HUES6 (cell line): Measurements from ENCODE around the gene SUPT7L.
"Not testable (repeated sequence)": the region's sequence is repeated elsewhere in the genome, so short reads cannot be mapped to it uniquely, and the experiment has no call there.

Experiments
- H3K27ac ChIP-seq: 2 replicates; pipeline ENCODE4 v1.7.0; 2013; ENCODE audit warnings: low read depth, mild to moderate bottlenecking, low read length, inconsistent platforms
- H3K27me3 ChIP-seq: 2 replicates; pipeline ENCODE4 v1.6.1; 2013; ENCODE audit warnings: low read length; ENCODE audit not compliant: control insufficient read depth, insufficient read depth
- H3K36me3 ChIP-seq: 2 replicates; pipeline ENCODE4 v1.6.1; 2013; ENCODE audit warnings: low read length; ENCODE audit not compliant: control insufficient read depth, insufficient read depth
- H3K4me1 ChIP-seq: 2 replicates; pipeline ENCODE4 v1.6.1; 2013; ENCODE audit warnings: low read length; ENCODE audit not compliant: control insufficient read depth, insufficient read depth
- H3K4me3 ChIP-seq: 2 replicates; pipeline ENCODE4 v1.5.1; 2013; ENCODE audit warnings: low read depth, low read length
- H3K9ac ChIP-seq: one replicate; pipeline ENCODE4 v1.6.1; 2013; ENCODE audit warnings: mild to moderate bottlenecking, low read length
- H3K9me3 ChIP-seq: 2 replicates; pipeline ENCODE4 v1.6.1; 2013; ENCODE audit warnings: low read depth, low read length; ENCODE audit not compliant: control insufficient read depth, insufficient read depth

SUPT7L gene

DNA sequence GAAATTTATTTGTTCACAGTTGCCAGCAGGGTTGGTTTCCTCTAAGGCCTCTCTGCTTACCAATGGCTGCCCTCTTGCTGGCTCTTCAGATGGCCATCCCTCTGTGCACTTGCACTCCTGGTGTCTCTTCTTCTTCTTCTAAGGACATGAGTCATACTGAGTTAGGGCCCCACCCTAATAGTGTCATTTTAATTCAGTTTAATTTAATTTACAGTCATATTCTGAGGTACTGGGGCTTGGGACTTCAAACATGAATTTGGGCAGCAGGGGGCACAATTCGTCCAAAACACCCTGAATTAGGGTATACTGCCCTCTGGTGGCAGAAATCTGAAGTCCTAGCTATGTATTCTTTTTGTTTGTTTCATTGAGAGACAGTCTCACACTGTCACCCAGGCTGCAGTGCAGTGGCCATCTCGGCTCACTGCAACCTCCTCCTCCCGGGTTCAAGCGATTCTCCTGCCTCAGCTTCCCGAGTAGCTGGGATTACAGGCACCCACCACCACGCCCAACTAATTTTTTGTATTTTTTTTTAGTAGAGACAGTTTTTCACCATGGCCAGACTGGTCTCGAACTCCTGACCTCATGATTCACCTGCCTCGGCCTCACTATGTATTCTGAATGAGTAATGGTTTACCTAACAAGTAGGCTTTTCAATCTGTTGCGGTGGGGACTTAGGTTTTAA, 20.1 kb upstream of the SUPT7L start:
- H3K27me3 ChIP-seq, result no peaks in the 10 kb centered on the region
- H3K9me3 ChIP-seq, result no peaks in the 10 kb centered on the region
- H3K36me3 ChIP-seq, result peaks cover 39% of the 10 kb centered on the region
- H3K4me3 ChIP-seq, result no peak overlapping the region
- H3K4me1 ChIP-seq, result no peaks in the 10 kb centered on the region
- H3K9ac ChIP-seq, result no peak overlapping the region
- H3K27ac ChIP-seq, result no peak overlapping the region

- not testable (repeated sequence) for H3K4me1 ChIP-seq, H3K27ac ChIP-seq, H3K9me3 ChIP-seq, H3K9ac ChIP-seq, H3K4me3 ChIP-seq, H3K27me3 ChIP-seq
- peaks cover 42% of the 10 kb centered on the region for H3K36me3 ChIP-seq
Observed at GRCh38 chr2:27682334-27682771, 18.9 kb upstream of the SUPT7L start.

- Histone ChIP-seq H3K27me3 (no peaks in the 10 kb centered on the region), H3K36me3 (peaks cover 47% of the 10 kb centered on the region), H3K9ac (no peak overlapping the region), H3K4me1 (no peaks in the 10 kb centered on the region), H3K4me3 (no peak overlapping the region), H3K9me3 (no peaks in the 10 kb centered on the region), H3K27ac (no peak overlapping the region)
Observed at GRCh38 chr2:27681841-27682240, 18.4 kb upstream of the SUPT7L start.

DNA sequence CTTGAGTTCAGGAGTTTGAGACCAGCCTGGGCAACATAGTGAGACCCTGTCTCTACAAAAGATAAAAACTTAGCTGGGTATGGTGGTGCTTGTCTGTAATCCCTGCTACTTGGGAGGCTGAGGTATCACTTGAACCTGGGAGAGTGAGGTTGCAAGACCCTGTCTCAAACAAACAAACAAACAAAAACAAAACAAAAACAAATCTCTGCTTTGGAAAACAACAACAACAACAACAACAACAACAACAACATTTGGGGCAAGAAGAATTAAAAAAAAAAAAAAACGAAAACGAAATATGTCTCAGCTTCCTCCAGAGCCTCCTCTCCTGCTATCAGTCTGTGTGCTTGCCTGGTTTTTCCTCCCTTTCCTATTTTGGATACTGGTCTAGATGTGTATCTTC, 17.2 kb upstream of the SUPT7L start:
- Histone ChIP-seq H3K9me3 (no peaks in the 10 kb centered on the region), H3K27ac (no peak overlapping the region), H3K4me1 (no peaks in the 10 kb centered on the region), H3K9ac (no peak overlapping the region), H3K36me3 (peaks cover 49% of the 10 kb centered on the region), H3K27me3 (no peaks in the 10 kb centered on the region), H3K4me3 (no peak overlapping the region)

DNA sequence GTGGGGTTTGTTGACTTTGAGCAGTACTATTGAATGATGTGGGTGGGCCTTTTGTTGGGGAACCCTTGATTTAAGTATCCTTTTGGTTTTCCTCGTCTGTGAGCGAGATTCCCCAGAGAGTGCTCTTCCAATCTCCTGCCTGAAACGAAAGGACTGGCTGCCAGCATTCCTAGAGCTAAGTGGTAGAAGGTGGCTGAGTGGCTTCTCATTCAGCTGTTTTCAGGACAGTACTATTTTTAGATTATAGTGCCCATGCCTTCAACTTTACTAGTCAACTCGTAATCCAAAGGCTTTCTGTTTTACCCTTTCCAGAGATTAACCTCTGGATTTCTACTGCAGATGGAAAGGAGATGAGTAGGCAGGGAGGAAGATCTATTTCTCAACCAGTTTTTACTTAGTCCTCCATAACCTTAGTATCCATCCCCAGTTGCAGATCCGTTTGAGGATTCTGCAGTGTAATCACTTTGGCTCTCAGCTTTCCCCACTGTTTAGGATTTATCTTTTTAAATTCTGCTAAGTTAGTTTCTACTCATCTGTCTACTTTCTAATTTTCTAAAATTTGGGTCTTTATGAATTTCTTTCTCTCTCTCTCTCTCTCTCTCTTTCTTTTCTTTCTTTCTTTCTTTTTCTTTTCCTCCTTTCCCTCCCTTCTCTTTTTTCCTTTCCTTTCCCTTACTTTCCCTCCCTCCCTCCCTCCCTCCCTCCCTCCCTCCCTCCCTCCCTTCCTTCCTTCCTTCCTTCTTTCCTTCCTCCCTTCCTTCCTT, 9.5 kb upstream of the SUPT7L start:
- Histone ChIP-seq H3K9me3 (no peaks in the 10 kb centered on the region), H3K27me3 (no peaks in the 10 kb centered on the region), H3K4me1 (no peaks in the 10 kb centered on the region), H3K36me3 (peaks cover 63% of the 10 kb centered on the region), H3K27ac (no peak overlapping the region), H3K4me3 (no peak overlapping the region), H3K9ac (no peak overlapping the region)

GRCh38 chr2:27671235-27671634, 7.8 kb upstream of the SUPT7L start:
- Histone ChIP-seq H3K27ac (no peak overlapping the region), H3K27me3 (no peaks in the 10 kb centered on the region), H3K9ac (no peak overlapping the region), H3K9me3 (no peaks in the 10 kb centered on the region), H3K4me1 (no peaks in the 10 kb centered on the region), H3K4me3 (no peak overlapping the region), H3K36me3 (peaks cover 60% of the 10 kb centered on the region)

GRCh38 chr2:27667446-27667845, 4.0 kb upstream of the SUPT7L start:
- H3K9ac ChIP-seq, result no peak overlapping the region
- peaks cover 3% of the 10 kb centered on the region; the same call in 1 of the 2 replicates for H3K4me1 ChIP-seq
- H3K4me3 ChIP-seq, result no peak overlapping the region
- no peaks in the 10 kb centered on the region for H3K27me3 ChIP-seq
- peaks cover 36% of the 10 kb centered on the region for H3K36me3 ChIP-seq
- H3K27ac ChIP-seq, result no peak overlapping the region
- no peaks in the 10 kb centered on the region for H3K9me3 ChIP-seq

DNA sequence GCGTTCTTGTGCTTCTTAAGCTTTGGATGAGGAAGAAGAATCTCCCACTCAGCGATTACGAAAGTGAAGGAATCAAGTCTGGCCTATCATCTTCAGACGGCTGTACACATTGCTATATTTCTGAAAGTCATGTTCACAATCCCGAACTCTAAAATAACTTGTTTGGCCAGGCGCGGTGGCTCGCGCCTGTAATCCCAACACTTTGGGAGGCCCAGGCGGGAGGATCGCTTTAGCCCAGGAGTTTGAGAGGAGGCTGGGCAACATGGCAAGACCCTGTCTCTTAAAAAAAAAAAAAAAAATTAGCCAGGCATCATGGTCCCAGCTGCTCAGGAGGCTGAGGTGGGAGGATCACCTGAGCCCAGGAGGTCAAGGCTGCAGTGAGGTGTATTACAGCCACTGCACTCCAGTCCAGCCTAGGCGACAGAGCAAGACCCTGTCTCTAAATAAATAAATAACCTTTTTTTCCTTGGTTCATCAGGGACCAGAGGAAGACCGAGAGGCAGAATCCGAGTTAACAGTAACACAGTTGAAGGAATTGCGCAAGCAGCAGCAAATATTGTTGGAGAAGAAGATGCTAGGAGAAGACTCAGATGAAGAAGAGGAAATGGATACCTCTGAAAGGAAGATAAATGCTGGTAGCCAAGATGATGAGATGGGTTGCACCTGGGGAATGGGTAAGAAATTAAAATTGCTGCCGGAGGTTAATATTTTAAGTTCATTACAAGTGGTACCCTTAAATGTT, 1.4 kb upstream of the SUPT7L start:
- peak overlapping the region; percentile 87 for H3K9ac ChIP-seq
- no peaks in the 10 kb centered on the region for H3K27me3 ChIP-seq
- peaks cover 4% of the 10 kb centered on the region; the same call in 1 of the 2 replicates for H3K4me1 ChIP-seq
- no peak overlapping the region for H3K27ac ChIP-seq
- no peaks in the 10 kb centered on the region for H3K9me3 ChIP-seq
- peak overlapping the region; percentile 89 for H3K4me3 ChIP-seq
- peaks cover 52% of the 10 kb centered on the region for H3K36me3 ChIP-seq

- Histone ChIP-seq H3K27me3 (no peaks in the 10 kb centered on the region), H3K9me3 (no peaks in the 10 kb centered on the region), H3K9ac (peak overlapping the region; percentile 87), H3K4me1 (peaks cover 4% of the 10 kb centered on the region; the same call in 1 of the 2 replicates), H3K27ac (peak overlapping the region; percentile 75; the same call in 1 of the 2 replicates), H3K36me3 (peaks cover 53% of the 10 kb centered on the region), H3K4me3 (peak overlapping the region; percentile 89)
Observed at GRCh38 chr2:27664154-27664574, 750 bp upstream of the SUPT7L start.

DNA sequence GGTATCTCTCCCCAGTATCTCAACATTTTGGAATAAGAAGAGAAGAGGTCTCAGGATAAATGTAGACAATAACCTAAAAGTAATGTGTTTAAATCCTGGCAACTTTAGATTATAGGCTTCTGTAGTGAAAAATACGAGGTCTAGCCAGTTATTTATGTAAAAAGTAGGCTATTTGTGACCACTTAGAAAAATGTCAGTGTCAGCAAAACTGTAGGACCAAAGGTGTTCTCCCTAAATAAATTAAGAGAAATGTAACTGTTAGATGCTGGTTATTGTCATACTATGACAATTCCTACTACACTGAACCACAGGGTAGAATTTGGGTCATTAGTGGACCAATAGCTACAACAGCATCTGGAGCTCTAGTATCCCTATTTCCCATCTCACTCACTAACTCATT, 2.0 kb downstream of the SUPT7L start:
- Histone ChIP-seq H3K9me3 (no peaks in the 10 kb centered on the region), H3K36me3 (peaks cover 56% of the 10 kb centered on the region), H3K27ac (no peak overlapping the region), H3K27me3 (no peaks in the 10 kb centered on the region), H3K9ac (no peak overlapping the region), H3K4me1 (peaks cover 4% of the 10 kb centered on the region; the same call in 1 of the 2 replicates), H3K4me3 (no peak overlapping the region)
